HepG2 (cell line): ENCODE measurements around the gene GORASP2. TPM values are rescaled to one million over a fixed set of nuclear protein-coding genes. Genes with fewer than 3 reads are reported as not detected.

ENCODE experiments used
- CBFB ChIP-seq: sonication (generic); formaldehyde crosslinking; IDR thresholded peaks from 2 replicates; pipeline ENCODE4 v1.4.0; 2020; ENCODE audit warnings: missing genetic modification reagents
- ETV5 ChIP-seq: IDR thresholded peaks from 2 replicates; pipeline ENCODE4 v1.6.1; 2018; ENCODE audit warnings: missing biosample characterization, missing genetic modification reagents, inconsistent platforms, borderline replicate concordance
- FOXK2 ChIP-seq: fragments of 450-650 bp; IDR thresholded peaks from 2 replicates; pipeline ENCODE4 v1.6.1; 2016
- MXD1 ChIP-seq: sonication (generic); formaldehyde crosslinking; IDR thresholded peaks from 2 replicates; pipeline ENCODE4 v1.4.0; 2020; ENCODE audit warnings: mild to moderate bottlenecking, missing genetic modification reagents
- NRL ChIP-seq: sonication (generic); formaldehyde crosslinking; IDR thresholded peaks from 2 replicates; pipeline ENCODE4 v1.5.0; 2020; ENCODE audit warnings: missing genetic modification reagents, mild to moderate bottlenecking, moderate library complexity, borderline replicate concordance
- PRPF4 ChIP-seq: fragments of 200-400 bp; formaldehyde crosslinking; IDR thresholded peaks from 2 replicates; pipeline ENCODE4 v1.6.1; 2016; ENCODE audit warnings: low read length, low read depth; ENCODE audit not compliant: poor library complexity, severe bottlenecking
- RARA ChIP-seq: IDR thresholded peaks from 2 replicates; pipeline ENCODE4 v1.6.1; 2016; ENCODE audit warnings: missing genetic modification reagents, missing compliant biosample characterization
- RELA ChIP-seq: sonication (generic); formaldehyde crosslinking; IDR thresholded peaks from 2 replicates; pipeline ENCODE4 v1.4.0; 2020; ENCODE audit warnings: missing genetic modification reagents
- SNRNP70 ChIP-seq: fragments of 200-400 bp; formaldehyde crosslinking; IDR thresholded peaks from 2 replicates; pipeline ENCODE4 v1.6.1; 2017; ENCODE audit warnings: mild to moderate bottlenecking, low read depth, low read length, moderate library complexity
- ZMAT5 ChIP-seq: sonication (generic); formaldehyde crosslinking; IDR thresholded peaks from 2 replicates; pipeline ENCODE4 v1.5.0; 2020; ENCODE audit warnings: mild to moderate bottlenecking, low read depth, missing genetic modification reagents, borderline replicate concordance
- ZNF350 ChIP-seq: sonication (generic); formaldehyde crosslinking; IDR thresholded peaks from 2 replicates; pipeline ENCODE4 v1.4.0; 2020; ENCODE audit warnings: mild to moderate bottlenecking, low read depth, missing genetic modification reagents, borderline replicate concordance
- ZNF703 ChIP-seq: sonication (generic); formaldehyde crosslinking; IDR thresholded peaks from 2 replicates; pipeline ENCODE4 v1.5.1; 2020; ENCODE audit warnings: missing genetic modification reagents, mild to moderate bottlenecking, moderate library complexity, borderline replicate concordance
- ZNF792 ChIP-seq: IDR thresholded peaks from 2 replicates; pipeline ENCODE4 v1.6.1; 2016
- polyA plus RNA-seq, 8 experiments: library from polyadenylated mRNA; depleted of rRNA in 3 of 8; stranded (reverse) in 7 of 8; unstranded in 1 of 8; fragments of >200 nt; fragmentation: Illumina TruSeq in 4 of 8; extraction: Trizol in 4 of 8; gene quantifications; 2 replicates each; pipeline versions ENCODE4 v1.2.1 to v1.2.3, GENCODE V29; 2011 to 2016; ENCODE audit warnings: low read depth in 4 of 8, missing spikeins in 1 of 8, mixed read lengths in 1 of 8; ENCODE audit not compliant: insufficient read depth in 1 of 8
- total RNA-seq, 5 experiments: library from RNA; depleted of rRNA; stranded (reverse); fragments of >200 nt; fragmentation: Illumina TruSeq; extraction: Trizol; gene quantifications; 2 replicates each; pipeline ENCODE4 v1.2.3, GENCODE V29; 2016; ENCODE audit warnings: low read depth in 1 of 5
- TF ChIP-seq, protein P1 (sequence below): sonication (generic); formaldehyde crosslinking; IDR thresholded peaks from 2 replicates; pipeline ENCODE4 v1.5.0; 2020; ENCODE audit warnings: missing genetic modification reagents
- TF ChIP-seq, protein P2 (sequence below): IDR thresholded peaks from 2 replicates; pipeline ENCODE4 v1.4.0; 2020; ENCODE audit warnings: mild to moderate bottlenecking, missing genetic modification reagents
- TF ChIP-seq, protein P3 (sequence below): sonication (generic); formaldehyde crosslinking; conservative IDR thresholded peaks from 2 replicates; pipeline ENCODE4 v1.4.0; 2020; ENCODE audit warnings: missing genetic modification reagents
- TF ChIP-seq, protein P4 (sequence below): sonication (generic); formaldehyde crosslinking; IDR thresholded peaks from 2 replicates; pipeline ENCODE4 v1.9.0; 2021; ENCODE audit warnings: missing genetic modification reagents, borderline replicate concordance

Gene GORASP2
- total and polyA plus RNA-seq, 2 of the 13 experiments (the other 11 are each of a cell fraction or from before 2014, with no cell fraction given), result 103 to 239 TPM

GRCh38 chr2:170930131-170930990 lies 1.3 kb downstream of the GORASP2 start (continued):
- TF ChIP-seq, protein P1, sequence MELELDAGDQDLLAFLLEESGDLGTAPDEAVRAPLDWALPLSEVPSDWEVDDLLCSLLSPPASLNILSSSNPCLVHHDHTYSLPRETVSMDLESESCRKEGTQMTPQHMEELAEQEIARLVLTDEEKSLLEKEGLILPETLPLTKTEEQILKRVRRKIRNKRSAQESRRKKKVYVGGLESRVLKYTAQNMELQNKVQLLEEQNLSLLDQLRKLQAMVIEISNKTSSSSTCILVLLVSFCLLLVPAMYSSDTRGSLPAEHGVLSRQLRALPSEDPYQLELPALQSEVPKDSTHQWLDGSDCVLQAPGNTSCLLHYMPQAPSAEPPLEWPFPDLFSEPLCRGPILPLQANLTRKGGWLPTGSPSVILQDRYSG (CRISPR knock-in tag), result no peak
- no peak; the same call in 1 of the 2 replicates for TF ChIP-seq RARA (CRISPR knock-in tag)
- TF ChIP-seq ZNF350, result peak; percentile 62; the same call in 1 of the 2 replicates
- TF ChIP-seq RELA (CRISPR knock-in tag), result no peak
- no peak for TF ChIP-seq SNRNP70
- TF ChIP-seq, protein P2, sequence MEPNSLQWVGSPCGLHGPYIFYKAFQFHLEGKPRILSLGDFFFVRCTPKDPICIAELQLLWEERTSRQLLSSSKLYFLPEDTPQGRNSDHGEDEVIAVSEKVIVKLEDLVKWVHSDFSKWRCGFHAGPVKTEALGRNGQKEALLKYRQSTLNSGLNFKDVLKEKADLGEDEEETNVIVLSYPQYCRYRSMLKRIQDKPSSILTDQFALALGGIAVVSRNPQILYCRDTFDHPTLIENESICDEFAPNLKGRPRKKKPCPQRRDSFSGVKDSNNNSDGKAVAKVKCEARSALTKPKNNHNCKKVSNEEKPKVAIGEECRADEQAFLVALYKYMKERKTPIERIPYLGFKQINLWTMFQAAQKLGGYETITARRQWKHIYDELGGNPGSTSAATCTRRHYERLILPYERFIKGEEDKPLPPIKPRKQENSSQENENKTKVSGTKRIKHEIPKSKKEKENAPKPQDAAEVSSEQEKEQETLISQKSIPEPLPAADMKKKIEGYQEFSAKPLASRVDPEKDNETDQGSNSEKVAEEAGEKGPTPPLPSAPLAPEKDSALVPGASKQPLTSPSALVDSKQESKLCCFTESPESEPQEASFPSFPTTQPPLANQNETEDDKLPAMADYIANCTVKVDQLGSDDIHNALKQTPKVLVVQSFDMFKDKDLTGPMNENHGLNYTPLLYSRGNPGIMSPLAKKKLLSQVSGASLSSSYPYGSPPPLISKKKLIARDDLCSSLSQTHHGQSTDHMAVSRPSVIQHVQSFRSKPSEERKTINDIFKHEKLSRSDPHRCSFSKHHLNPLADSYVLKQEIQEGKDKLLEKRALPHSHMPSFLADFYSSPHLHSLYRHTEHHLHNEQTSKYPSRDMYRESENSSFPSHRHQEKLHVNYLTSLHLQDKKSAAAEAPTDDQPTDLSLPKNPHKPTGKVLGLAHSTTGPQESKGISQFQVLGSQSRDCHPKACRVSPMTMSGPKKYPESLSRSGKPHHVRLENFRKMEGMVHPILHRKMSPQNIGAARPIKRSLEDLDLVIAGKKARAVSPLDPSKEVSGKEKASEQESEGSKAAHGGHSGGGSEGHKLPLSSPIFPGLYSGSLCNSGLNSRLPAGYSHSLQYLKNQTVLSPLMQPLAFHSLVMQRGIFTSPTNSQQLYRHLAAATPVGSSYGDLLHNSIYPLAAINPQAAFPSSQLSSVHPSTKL, result no peak
- TF ChIP-seq, protein P3, sequence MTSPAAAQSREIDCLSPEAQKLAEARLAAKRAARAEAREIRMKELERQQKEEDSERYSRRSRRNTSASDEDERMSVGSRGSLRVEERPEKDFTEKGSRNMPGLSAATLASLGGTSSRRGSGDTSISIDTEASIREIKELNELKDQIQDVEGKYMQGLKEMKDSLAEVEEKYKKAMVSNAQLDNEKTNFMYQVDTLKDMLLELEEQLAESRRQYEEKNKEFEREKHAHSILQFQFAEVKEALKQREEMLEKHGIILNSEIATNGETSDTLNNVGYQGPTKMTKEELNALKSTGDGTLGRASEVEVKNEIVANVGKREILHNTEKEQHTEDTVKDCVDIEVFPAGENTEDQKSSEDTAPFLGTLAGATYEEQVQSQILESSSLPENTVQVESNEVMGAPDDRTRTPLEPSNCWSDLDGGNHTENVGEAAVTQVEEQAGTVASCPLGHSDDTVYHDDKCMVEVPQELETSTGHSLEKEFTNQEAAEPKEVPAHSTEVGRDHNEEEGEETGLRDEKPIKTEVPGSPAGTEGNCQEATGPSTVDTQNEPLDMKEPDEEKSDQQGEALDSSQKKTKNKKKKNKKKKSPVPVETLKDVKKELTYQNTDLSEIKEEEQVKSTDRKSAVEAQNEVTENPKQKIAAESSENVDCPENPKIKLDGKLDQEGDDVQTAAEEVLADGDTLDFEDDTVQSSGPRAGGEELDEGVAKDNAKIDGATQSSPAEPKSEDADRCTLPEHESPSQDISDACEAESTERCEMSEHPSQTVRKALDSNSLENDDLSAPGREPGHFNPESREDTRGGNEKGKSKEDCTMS (CRISPR knock-in tag), result no peak
- TF ChIP-seq NRL (CRISPR knock-in tag), result no peak
- TF ChIP-seq MXD1 (CRISPR knock-in tag), result no peak
- no peak for TF ChIP-seq PRPF4
- peak; percentile 48; the same call in 1 of the 2 replicates for TF ChIP-seq ETV5
- TF ChIP-seq ZNF703 (CRISPR knock-in tag), result no peak
- no peak for TF ChIP-seq CBFB (CRISPR knock-in tag)
- TF ChIP-seq, protein P4, sequence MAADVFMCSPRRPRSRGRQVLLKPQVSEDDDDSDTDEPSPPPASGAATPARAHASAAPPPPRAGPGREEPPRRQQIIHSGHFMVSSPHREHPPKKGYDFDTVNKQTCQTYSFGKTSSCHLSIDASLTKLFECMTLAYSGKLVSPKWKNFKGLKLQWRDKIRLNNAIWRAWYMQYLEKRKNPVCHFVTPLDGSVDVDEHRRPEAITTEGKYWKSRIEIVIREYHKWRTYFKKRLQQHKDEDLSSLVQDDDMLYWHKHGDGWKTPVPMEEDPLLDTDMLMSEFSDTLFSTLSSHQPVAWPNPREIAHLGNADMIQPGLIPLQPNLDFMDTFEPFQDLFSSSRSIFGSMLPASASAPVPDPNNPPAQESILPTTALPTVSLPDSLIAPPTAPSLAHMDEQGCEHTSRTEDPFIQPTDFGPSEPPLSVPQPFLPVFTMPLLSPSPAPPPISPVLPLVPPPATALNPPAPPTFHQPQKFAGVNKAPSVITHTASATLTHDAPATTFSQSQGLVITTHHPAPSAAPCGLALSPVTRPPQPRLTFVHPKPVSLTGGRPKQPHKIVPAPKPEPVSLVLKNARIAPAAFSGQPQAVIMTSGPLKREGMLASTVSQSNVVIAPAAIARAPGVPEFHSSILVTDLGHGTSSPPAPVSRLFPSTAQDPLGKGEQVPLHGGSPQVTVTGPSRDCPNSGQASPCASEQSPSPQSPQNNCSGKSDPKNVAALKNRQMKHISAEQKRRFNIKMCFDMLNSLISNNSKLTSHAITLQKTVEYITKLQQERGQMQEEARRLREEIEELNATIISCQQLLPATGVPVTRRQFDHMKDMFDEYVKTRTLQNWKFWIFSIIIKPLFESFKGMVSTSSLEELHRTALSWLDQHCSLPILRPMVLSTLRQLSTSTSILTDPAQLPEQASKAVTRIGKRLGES (CRISPR knock-in tag), result no peak
- peak; percentile 55; the same call in 1 of the 2 replicates for TF ChIP-seq ZNF792 (CRISPR knock-in tag)
- no peak for TF ChIP-seq FOXK2
- no peak for TF ChIP-seq ZMAT5 (CRISPR knock-in tag)
